Measurements from ENCODE around the gene ITPA.
A peak's percentile ranks its signal among the peaks of the same experiment; 100 is the strongest.
"Not testable (repeated sequence)": the region's sequence is repeated elsewhere in the genome, so short reads cannot be mapped to it uniquely, and the experiment has no call there.

The ITPA gene

DNA sequence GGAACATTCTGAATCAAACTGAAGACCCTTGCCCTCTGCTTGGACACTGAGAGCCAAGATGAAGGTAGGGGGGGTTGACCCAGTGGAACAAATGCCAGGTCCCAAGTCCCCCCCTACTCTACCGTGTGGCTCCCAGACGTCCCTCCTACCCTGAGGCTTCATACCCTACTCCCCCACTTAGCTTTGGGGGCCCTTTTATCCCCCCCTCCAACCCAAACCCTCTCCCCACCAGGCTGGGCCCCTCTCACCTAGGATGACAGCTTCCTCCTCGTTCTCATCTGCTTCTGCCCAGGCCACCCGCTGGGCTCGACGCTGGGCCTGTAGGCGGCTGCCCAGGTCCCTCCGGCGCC lies 6.4 kb upstream of the ITPA start:
- DNase-seq: no peak

DNA sequence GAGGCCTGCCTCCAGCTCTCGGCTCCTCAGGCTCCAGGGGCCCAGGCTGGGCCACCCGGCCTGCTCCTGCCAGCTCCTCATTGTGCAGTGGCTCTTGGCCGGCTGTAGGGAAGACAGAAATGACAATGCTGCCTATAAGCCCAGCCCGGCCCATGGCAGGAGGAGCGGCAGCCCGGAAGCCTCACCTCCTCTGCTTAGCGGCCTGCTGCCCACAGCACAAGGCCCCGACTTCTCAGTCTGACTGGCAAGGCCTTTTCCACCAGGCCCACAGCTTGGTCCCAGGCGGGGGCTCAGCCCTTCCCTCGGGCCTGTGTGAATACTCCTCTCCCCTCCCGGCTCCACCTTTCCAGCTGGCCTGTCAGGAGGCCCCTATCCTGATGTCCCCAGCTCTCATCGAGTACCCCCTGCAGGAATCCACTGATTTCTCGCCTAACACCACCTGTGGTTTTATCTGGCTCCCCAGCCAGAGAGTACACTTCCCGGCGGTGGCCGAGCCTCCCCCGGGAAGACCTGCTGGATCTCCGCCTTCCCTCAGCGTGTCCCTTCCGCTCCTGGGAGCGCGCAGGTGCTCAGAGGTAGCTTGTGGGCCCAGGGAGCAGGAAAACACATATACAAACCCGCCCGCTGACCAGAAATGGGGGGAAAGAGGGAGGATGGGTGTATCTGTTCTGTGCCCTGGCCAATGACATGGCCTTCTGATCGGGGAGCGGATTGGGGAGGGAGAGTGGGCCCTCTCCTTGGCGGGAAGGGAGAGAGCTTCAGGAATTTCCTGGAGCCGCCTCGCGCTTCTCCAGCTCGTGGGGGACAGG lies 5.8 kb upstream of the ITPA start:
- peak; percentile 6 for DNase-seq

DNA sequence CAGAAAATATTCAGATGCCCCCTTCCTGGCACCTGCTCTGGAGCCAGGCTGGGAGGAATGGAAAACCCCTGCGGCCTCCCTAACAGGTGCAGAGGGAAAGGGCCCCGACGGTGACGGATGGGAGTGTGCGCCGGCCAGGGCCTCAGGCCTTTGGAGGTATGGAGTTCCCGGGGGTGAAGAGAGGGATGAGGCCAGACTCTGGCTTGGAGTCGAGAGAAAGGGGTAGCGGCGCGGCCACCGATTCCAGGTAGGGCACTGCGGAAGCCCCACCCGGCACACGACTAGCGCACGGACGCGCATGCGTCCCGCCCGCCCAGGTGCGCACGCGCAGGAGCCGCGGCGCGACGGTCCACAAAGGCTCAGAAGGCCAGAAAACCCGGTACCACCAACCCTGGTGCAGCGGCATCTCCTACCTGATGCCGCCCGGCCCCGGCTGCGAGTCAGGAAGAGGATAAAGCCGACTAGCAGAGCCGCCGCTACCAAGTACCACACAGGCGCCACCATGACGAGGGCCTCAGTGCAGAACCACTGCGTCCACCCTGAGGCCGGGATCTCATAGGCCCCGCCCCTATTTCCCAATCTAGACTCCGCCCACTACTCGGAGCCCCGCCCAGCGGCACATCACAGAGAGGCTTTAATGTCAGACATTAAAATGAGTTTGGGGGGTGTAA lies 5.0 kb upstream of the ITPA start, which contains the start of gene DDRGK1:
Gene DDRGK1, minus strand, starts transcription at position 559 of the 671 bp plus-strand sequence. Its CDS starts 55 bp downstream, at position 504.
- peak; percentile 83 for DNase-seq

DNA sequence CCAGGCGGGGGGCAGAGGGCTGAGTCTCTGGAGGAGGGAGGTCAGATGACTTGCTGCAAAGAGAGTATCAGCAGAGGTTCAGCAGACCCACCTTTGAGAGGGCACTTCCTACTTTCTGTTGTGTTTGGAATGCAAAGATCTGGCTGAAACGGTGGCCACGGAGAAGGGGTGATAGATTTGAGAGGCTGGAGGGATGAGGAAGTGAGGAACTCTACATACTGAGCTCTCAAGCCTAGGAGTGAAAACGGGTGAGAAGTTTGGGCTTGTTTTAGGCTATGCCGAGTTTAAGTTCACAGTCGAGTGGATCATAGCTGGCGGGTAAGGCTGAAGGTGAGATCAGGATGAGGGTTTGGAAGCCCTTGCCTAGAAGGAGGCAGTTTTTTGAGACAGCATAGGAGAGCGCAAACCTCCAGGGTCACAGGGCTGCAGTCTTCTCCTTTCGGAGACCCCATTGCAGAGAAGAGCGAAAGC lies 477 bp upstream of the ITPA start:
- peak; percentile 37 for DNase-seq

DNA sequence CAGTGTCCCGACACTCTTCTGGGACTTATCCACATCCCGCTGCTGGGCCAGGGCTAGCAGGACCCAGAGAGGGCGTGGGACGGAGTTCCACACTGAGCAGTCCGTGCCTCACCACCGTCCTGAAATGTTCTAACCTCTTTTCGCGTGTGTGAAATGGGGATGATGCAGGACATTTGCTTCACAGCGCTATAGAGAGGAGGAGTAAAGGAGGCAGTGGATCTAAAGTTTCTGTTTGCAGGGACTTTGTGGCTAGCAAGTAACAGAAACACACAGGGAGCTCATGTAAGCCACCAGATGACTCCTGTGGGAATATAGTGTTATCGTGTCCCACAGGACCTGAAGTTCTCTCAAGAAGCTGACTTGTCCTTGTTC lies 634 bp downstream of the ITPA start:
- DNase-seq: no peak

DNA sequence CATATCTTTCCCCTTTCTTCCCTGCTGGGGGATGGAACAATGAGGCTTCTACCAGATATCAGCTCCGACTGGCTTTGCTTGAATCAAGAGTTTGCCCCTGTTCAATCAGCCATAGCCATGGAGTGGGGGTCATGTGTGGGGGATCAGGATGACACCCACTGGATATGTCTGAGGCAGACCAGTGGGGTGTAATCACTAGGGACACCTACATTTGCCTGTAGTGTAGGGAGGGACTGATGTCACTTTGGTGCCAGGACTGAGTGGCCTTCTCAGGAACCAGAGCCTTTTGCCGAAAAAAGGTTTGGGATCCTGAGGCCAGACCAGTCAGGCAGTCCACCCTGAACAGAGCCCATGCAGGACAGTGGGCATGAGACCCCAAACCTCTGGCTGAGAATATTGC lies 1.0 kb downstream of the ITPA start:
- no peak for DNase-seq

DNA sequence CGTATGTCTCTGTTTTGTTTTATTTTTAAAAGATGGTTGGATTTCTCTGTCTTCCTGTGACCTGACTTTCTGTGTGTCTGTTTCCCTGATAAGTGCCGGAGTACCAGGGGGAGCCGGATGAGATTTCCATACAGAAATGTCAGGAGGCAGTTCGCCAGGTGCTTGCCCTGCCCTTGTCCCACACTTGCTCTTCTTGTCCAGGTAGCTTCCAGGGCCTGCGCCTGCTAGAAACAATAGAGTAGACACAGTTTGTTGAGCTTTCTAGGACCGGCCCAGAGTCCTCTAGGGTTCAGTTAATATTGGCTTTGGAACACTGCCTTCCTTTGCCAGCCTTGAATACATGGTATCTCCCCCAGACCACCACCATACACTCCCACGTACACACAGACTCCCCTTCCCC lies 3.9 kb downstream of the ITPA start:
- no peak for DNase-seq

DNA sequence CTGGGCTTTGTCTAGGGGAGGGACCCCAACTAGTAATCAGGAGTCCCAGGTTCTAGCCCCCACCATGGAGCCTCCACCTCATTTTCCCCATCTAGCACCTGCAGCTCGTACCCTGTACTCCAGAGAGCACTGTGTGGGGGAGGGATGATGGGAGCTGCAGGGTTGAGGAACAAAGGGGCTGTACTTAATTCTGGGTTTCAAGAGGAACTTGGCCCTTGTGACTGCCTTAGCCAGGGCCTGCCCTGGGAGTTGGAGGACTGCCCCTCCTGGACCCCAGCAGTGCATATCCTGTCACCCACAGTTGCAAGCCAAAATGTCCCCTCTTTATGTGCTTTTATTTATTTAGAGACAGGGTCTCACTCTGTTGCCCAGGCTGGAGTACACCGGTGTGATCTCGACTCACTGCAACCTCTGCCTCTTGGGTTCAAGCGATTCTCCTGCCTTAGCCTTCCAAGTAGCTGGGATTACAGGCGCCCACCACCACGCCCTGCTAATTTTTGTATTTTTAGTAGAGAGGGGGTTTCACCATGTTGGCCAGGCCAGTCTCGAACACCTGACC lies 6.1 kb downstream of the ITPA start:
- DNase-seq: not testable (repeated sequence)

DNA sequence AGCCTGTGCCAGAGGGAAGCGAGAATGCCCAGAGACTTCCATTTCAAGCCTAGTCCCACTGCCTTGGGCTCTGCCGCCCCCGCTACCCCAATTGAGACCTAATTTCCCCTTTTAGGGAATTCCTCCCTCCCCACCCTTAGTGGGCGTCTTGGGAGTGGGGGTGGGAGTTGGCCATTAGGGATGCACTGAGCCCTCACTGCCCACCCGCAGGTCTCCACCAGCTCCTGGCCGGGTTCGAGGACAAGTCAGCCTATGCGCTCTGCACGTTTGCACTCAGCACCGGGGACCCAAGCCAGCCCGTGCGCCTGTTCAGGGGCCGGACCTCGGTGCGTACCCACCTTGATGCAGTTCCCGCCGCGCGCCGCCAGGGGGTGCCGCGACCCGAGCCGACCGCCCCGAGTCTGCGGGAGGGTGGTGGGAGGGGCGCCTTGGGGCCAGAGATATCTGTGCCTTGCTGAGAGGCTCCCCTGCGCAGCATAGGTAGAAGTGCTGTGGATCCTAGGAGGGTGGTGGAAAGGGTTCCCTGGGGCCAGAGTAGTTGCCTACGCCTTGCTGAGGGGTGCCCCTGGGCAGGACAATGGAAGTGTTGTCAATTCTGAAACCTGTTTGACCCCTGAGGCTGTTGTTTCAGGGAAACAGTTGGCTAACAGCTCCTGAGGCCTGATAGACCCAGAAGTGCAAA lies 9.2 kb downstream of the ITPA start:
- no peak for DNase-seq

DNA sequence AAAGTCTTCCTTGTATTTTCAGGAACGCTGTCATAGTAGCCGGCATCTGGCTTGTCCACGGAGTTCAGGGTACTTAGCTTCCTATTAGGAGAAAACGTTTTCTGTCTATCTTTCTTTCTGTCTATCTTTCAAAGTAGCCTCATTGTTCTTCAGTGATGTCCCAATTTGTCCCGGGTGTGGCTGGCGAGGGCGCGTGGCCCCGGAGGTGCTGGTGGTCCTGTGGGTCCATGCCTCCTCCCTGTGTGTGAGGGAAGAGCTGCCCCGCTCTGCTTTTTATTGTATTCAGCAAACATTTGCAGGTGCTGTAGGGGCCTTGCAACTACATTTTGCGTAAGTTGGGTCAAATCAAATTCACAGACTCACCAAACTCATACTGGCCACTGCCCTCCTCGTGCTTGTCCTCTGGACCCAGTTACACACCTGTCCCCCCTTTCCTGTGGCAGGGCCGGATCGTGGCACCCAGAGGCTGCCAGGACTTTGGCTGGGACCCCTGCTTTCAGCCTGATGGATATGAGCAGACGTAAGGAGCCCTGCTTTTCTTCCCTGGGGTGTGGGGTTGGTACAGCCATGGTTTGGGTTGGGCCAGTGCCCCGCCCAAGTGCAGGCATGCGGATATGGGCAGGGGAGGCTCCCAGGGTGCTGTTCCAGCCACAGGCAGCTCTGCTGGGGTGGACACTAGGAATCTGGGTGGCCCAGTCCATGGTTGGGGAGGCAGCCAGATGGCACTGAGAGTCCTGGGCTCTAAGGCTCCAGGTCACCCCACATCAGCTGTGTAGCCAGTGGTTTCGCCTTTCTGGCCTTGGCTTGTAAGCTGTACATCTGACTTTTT lies 12.3 kb downstream of the ITPA start:
- no peak for DNase-seq

DNA sequence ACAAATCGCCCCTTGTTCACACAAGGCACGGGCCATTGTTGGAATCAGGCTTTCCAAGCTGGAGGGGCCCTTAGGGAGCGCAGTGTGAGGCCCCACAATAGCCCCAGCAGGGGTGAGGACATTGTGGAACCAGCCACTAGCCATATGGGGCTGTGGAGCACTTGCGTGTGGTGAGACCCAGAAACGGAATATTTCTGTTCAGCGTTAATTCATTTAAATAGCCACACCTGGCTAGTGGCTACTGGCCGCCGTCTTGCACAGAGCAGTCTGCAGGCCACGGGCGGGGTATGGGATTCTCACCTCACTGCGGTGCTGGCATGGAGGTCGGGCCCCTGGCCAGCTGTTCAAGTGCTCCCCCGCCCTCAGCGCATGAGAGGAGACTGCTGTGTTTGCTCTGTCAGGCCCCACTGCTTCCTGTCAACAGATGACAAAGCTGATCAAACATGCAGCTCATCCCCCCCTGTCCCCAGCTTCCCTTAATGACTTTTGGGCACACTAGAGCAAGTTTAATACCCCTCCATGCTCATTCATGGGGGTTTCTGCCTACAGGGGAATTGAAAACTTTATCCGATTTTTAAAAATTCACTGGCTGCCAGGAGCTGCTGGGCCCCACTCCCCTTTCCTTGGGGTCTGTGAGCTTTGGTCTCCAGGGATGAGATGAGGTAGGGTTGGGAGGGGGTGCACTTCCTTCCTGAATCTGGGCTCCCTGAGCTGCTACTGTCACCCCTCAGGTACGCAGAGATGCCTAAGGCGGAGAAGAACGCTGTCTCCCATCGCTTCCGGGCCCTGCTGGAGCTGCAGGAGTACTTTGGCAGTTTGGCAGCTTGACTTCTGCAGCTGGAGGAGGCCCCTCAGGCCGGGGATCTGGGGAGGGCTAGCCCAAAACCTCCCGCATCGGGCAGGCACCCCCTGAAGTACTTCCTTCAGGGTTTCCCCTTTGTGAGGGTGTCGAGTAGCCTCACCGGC lies 13.6 kb downstream of the ITPA start:
- no peak for DNase-seq

DNA sequence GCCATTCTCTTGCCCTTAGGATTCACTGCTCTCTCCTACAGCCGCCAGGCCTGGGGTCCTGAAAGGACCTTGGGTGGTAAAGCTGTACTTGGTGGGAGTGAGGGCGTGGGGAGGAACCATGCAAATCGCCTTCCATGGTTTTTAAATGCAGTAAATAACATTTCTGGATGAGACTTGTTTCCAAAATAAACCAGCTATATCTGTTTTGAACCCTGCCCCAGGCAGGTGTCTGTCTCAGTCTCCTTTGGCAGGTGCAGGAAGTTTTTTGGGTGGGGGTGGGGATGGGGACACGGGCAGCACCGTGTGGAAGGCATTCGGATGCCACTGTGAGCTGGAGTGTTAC lies 14.3 kb downstream of the ITPA start:
- DNase-seq: no peak

DNA sequence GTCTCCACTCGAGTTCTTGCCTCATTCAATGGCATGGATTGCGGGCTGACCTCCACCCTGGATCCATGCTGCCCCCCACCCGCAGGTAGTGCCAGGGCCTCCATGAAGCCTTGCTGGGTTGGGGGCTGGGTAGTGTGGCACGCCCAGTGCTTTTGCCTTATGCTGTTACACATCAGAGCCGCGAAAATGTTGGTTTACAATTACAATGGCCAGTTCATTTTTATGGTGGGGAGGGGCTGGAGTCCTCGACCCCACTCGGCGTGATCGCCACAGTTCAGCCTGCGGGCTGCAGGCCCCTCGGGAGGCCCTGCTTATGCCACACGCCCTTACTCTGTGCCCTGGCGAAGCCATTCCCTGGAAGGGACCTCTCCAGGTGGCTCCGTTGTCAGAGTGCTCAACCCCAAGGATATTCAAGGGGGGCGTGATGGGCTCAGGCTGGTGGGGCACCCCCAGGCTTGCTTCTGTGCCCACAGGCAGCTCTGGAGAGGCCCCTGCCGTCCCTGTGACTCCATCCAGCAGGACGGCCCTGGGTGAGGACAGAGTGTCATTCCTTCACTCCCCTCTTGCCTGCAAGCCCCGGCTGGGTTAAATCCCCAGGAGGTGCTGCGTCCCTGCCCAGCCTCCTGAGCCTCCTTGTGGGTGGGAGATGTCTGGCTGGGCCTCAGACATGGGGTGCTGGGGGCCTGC lies 14.8 kb downstream of the ITPA start:
- no peak for DNase-seq

DNA sequence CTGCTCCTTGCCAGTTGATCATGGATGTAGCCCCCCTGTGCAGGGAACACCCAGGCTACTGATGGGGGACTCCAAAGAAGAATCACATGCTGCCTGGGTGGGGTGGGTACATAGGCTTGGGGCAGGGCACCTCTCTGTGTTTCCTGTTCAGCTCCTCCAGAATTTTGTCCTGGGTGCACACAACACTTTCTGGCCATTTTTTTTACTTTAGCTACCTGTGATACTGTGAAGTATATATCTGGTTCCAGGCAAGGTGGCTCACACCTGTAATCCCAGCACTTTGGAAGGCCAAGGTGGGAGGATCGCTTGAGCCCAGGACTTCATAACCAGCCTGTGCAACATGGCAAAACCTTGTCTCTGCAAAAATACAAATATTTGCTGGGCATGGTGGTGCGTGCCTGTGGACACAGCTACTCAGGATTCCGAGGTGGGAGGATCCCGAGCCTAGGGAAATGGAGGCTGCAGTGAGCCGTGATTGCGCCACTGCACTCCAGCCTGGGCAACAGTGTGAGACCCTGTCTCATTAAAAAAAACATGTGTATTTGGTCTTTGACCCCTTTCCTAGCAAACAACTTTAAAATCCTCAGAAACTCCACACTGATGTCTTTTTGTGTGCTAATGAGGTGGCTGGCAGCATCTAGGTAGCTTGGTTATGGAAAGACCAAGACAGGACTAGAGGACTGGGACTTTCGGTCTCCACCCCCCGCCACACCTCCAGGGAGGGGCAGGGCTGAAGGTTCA lies 15.6 kb downstream of the ITPA start:
- no peak for DNase-seq

DNA sequence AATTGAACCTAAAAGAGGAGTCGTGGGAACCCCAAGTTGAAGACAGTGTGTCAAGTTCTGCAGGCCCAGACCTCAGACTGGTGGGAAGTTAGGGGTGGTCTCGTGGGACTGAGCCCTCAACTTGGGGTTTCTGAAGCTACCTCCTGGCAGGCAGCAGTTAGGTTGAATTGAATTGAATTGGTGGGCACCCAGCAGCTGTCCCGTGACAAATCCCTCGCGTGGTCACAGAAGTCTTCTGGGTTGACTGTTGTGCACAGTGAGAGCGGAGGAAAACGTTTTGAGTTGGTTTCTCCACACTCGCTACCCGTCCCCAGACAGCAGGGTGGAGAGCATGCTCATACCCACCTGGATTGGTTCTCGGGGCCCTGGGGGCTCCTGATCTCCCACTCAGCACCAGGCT lies 16.8 kb downstream of the ITPA start:
- DNase-seq: no peak

DNA sequence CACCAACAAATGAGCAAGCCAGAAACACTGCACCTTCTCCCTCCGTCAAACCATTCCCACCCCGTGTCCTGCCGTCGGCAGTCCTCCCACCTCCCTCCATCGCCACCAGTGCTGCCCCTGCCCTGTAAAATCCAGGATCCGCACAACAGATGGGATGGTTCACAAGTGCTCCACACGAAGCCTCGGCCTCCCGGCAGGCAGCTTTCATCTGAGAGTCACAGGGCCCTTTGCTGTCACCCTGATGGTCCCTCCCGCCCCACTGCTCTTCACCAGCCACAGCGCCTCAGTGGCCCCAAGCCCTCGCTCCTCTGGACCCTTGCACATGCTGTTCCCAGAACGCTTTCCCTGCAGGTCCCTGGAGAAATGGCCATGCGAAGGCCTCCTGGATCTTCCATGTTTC lies 17.6 kb downstream of the ITPA start:
- no peak for DNase-seq

DNA sequence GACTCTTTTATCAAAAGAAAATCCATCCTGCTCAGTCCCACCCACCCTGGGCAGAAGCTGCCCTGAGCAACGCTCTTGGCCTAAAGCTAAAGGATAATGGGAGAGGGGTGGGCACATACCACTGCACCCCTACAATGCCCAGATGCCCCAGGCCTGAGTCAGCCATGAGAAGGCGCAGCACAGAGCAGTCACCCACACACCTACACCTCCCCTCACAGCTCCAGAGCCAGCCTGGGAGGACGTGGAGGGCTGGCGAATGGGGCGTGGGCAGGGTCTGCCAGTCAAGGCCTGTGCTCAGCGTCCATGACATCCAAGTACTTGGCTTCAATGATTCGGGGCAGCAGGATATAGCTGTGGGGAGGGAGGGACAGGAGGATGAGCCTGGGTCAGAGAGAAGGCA lies 18.2 kb downstream of the ITPA start:
- no peak for DNase-seq

DNA sequence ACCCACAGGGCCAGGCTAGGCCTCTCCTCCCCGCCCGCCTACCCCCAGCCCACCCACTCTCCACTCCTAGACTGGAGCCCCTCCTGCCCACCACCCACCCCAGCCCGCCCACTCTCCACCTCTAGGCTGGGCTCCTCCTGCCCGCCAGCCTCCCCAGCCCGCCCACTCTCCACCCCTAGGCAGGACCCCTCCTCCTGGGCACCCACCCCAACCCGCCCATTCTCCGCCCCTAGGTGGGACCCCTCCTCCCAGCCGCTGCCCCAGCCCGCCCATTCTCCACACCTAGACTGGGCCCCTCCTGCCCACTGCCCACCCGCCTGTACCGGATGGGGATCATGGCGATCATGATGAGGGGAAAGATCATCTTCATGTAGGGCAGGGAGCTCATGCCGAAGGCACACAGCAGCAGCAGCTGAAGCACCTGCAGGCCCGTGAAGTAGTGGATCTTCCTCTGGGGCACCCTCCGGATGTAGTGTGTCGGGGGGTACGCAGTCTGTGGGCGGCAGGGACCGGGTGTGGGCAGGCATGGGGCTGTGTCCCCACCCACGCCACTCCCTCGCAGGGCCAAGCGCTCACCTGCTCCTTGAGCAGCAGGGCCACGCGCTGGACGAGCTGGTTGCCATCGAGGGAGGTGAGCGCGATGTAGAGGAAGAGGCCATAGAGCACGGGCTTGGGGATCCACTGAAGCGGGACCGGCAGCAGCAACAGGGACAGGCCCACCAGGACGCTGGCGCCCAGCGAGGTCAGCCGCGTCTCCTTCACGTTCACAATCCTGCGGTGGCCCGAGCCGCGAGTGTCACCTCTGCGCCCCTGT lies 18.8 kb downstream of the ITPA start:
- no peak for DNase-seq

DNA sequence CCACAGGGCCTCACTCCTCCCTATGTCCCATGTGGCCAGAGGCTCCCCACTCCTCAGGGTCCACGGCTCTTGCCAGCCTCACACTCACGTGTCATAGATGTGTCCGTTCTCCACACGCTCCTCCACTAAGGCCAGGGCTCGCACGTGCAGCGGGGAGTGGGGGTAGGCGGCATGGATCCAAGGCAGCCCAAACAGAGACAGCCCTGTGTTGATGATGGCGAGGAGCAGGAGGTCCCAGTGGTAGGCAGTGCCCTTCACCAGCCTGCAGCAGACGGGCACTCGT lies 19.4 kb downstream of the ITPA start:
- no peak for DNase-seq

DNA sequence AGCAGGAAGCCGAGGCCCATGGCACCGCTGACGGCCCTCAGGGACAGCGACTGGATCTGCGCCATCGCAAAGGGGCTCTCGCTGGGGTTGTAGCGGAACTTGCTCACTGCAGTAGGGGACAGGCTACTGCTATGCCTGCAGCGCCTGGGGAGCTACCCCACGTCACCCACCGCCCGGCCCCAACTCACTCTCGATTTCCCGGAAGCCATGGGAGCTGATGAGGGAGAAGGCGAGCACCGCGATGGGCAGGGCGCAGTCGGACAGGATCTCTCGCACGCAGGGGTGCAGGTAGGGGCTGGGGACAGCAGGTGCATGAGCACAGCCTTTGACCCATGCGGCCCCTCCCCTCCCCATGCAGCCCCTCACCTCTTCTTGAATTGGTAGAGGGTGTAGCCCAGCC lies 19.9 kb downstream of the ITPA start:
- no peak for DNase-seq

Measured in MV-4-11 (cell line).